Stimulated activated naive B cell treated with anti-CD40 and anti-IgM and Interleukin-4, amounts not matched to agents 10 μg/mL and 1 μg/mL and 100 μg/mL, for 72 hours (primary cell): Measurements from ENCODE around the gene NUP210.

ENCODE experiments used
- ATAC-seq, 2 donors: fragments of 150-1000 bp; cut with Tn5 transposase; replicated peaks; 2 replicates each; pipeline ENCODE4 v1.10.0; 2021; ENCODE audit warnings: moderate library complexity in 1 of 2
- DNase-seq: peaks from one replicate; pipeline ENCODE4 v3.0.0; 2021
- H3K27ac Mint-ChIP-seq: one replicate; pipeline ENCODE4 v1.8.0; 2022; ENCODE audit warnings: mild to moderate bottlenecking, mixed read lengths
- H3K27me3 Mint-ChIP-seq, 2 donors: one replicate each; pipeline ENCODE4 v1.8.0; 2022; ENCODE audit warnings: mixed read lengths in 2 of 2
- H3K36me3 Mint-ChIP-seq, 2 donors: one replicate each; pipeline ENCODE4 v1.8.0; 2022; ENCODE audit warnings: mixed read lengths in 2 of 2, mild to moderate bottlenecking in 1 of 2
- H3K4me1 Mint-ChIP-seq, 2 donors: one replicate each; pipeline ENCODE4 v1.8.0; 2022; ENCODE audit warnings: mixed read lengths in 2 of 2, mild to moderate bottlenecking in 1 of 2
- H3K4me3 Mint-ChIP-seq, 2 donors: one replicate each; pipeline ENCODE4 v1.8.0; 2022; ENCODE audit warnings: mild to moderate bottlenecking in 2 of 2, mixed read lengths in 2 of 2, moderate library complexity in 1 of 2
- H3K9me3 Mint-ChIP-seq, 2 donors: one replicate each; pipeline ENCODE4 v1.8.0; 2022; ENCODE audit warnings: mixed read lengths in 2 of 2, mild to moderate bottlenecking in 1 of 2

The NUP210 gene

GRCh38 chr3:13420045-13420830 is at the start of gene NUP210:
NUP210 (minus strand) TSS chr3:13420322; CDS start chr3:13420226, 96 bp downstream.
- Mint-ChIP-seq H3K9me3 (no peaks in the 10 kb centered on the region), H3K27ac (peak within 1 kb of the TSS; percentile 99), H3K27me3 (no peaks in the 10 kb centered on the region), H3K36me3 (peaks cover 3 to 15% of the 10 kb centered on the region in 2 donors), H3K4me1 (peaks cover 26 to 40% of the 10 kb centered on the region in 2 donors), H3K4me3 (peak within 1 kb of the TSS; percentile 93 to 97)
- peak; percentile 58 for DNase-seq
- ATAC-seq = peak; percentile 64 to 75

- H3K27ac Mint-ChIP-seq = no peak overlapping the region
- ATAC-seq (no peak), DNase-seq (no peak)
- no peaks in the 10 kb centered on the region for H3K36me3 Mint-ChIP-seq
- H3K4me1 Mint-ChIP-seq = peaks cover under 1 to 2% of the 10 kb centered on the region in 2 donors
- no peaks in the 10 kb centered on the region for H3K9me3 Mint-ChIP-seq
- peaks cover 22 to 32% of the 10 kb centered on the region in 2 donors for H3K27me3 Mint-ChIP-seq
- H3K4me3 Mint-ChIP-seq = no peak overlapping the region
Measured at GRCh38 chr3:13466781-13467180, 46.7 kb upstream of the NUP210 start.

DNA sequence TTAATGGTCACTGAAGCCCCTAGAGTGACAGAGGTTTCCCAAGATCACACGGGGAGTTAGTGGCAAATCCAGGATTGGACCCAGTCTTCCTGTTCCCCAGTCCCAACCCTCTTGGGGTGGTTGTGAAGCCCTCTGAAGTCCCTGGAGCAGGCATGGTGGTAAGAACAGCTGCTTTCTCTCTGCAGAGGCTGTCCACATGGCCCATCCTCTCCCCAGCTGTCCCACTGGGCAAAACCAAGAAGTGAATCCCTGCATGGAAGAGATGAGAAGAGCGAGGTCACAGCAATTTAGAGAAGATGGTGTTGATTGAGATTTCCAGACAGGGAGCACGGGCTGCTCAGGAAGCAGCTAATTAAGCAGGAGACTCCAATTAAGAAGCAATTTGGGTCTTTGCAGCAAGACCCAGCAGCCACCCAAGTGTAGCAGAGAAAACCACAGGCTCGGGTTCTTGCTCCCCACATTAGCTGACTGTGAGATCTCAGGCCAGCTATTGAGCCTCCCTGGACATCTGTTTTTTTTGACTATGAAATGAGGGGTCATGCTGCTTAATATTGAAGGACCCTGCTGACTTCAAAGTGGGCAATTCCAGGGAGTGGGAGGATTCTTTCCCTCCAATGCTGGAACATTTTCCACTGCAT is 45.2 kb upstream of the NUP210 start:
- Mint-ChIP-seq H3K36me3 (no peaks in the 10 kb centered on the region), H3K4me1 (peaks cover 2 to 6% of the 10 kb centered on the region in 2 donors), H3K27me3 (peaks cover 16 to 35% of the 10 kb centered on the region in 2 donors), H3K9me3 (peaks cover 0 to 3% of the 10 kb centered on the region in 2 donors), H3K27ac (no peak overlapping the region), H3K4me3 (no peak overlapping the region)
- no peak for ATAC-seq
- DNase-seq = no peak

DNA sequence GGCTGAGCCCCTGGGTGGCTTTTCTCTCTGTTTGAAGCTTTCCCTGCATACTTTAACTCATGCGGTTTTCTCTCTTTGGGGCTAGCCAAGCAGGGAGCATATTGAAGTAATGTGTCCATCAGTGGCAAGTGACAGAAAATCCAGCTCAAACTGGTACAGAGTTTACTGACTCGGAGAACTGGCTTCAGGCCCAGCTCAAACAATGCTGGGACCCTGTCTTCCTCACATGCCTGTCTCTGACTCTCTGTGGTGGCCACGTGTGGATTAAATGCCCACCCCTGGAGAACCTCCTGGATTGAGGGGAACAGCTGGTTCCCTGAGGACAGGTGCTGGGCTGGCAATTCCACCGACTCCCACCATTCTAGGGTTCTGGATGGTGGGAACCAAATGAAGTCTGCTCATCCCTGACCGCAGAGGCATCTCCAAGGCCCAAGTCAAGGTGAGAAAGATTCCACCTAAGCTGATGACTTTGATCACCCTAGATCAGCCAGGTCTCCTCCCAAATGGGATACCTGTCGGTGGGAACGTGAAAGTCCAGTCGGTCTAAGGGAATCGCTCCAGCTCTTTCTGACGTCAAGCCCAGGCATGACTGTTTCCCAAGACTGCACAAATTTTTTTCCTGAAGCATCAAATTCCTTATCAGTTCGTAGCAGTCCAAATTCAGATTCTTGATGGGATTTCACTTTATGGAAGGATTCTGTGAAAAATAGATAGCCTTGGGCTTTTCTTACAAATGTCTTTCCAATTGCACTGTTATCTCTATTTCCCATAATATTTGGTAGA is 43.7 kb upstream of the NUP210 start:
- Mint-ChIP-seq H3K4me1 (peaks cover under 1 to 6% of the 10 kb centered on the region in 2 donors), H3K9me3 (peaks cover 0 to 3% of the 10 kb centered on the region in 2 donors), H3K27me3 (peaks cover 24 to 46% of the 10 kb centered on the region in 2 donors), H3K4me3 (no peak overlapping the region), H3K36me3 (no peaks in the 10 kb centered on the region), H3K27ac (no peak overlapping the region)
- DNase-seq (no peak), ATAC-seq (no peak)

- Mint-ChIP-seq H3K27ac (no peak overlapping the region), H3K36me3 (no peaks in the 10 kb centered on the region), H3K4me1 (peaks cover 0 to 6% of the 10 kb centered on the region in 2 donors), H3K4me3 (no peak overlapping the region), H3K27me3 (peaks cover 24 to 46% of the 10 kb centered on the region in 2 donors), H3K9me3 (peaks cover 0 to 3% of the 10 kb centered on the region in 2 donors)
- no peak for ATAC-seq
- no peak for DNase-seq
Measured at GRCh38 chr3:13462822-13463221, 42.7 kb upstream of the NUP210 start.

DNA sequence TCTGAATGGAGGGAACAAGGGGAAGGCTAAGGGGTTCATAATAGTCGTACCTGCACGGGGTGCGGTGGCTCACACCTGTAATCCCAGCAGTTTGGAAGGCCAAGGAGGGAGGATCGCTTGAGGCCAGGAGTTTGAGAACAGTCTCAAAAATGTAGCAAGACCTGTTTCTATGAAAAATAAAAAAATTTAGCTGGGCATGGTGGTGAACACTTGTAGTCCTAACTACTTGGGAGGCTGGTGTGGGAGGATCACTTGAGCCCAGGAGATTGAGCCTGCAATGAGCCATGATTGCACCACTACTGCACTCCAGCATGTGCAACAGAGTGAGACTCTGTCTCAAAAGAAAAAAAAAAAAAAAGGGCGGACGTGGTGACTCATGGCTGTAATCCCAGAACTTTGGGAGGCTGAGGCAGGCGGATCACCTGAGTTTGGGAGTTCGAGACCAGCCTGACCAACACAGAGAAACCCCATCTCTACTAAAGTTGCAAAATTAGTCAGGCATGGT is 42.1 kb upstream of the NUP210 start:
- peaks cover 0 to 6% of the 10 kb centered on the region in 2 donors for H3K4me1 Mint-ChIP-seq
- peak overlapping the region; percentile 28 for H3K27ac Mint-ChIP-seq
- DNase-seq (no peak), ATAC-seq (no peak)
- H3K27me3 Mint-ChIP-seq = peaks cover 24 to 46% of the 10 kb centered on the region in 2 donors
- H3K4me3 Mint-ChIP-seq = no peak overlapping the region
- H3K36me3 Mint-ChIP-seq = no peaks in the 10 kb centered on the region
- peaks cover 0 to 3% of the 10 kb centered on the region in 2 donors for H3K9me3 Mint-ChIP-seq

DNA sequence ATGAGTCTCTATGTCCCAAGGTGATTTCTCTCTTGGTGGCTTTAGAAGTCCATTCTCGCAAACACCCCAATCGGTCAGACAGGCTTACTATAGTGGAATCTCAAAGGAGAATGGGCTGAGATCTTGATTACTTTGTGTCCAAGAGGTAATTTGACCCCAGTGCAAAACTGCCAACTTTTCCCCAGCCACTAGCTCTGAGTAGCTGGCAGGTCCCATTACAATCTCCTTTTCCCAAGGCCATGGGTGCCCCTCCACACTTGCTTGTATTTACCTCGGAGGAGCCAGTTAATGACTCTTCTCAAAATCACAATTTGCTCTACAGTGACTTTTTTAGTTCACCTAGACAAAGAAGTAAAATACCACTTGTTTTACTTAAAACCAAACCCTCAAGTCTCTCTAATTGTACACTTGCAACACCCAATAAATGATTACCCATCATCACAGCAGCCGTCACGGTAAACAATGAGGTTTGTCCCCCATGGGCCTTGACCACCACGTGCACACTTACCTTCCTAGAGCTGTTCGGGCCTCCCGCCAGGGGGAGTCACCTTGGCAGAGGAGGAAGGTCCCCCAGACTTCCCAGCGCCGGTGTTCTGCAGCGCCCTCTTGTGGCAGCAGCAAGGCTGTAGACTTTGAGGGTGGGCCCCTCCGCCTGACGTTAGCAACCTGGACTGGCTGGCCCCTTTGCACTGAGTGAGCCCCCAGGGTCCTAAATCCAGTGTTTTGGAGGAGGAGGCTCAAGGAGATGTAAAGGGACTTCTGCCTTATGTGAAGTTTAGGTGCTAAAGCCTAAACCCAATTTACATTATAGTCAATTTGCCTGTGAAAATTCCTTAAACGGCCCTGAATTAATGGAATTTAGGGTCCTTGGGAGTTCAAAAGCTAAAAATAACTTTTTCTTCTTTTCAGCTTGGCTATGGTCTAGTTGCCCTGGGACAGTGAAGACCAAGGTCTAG is 41.3 kb upstream of the NUP210 start:
- Mint-ChIP-seq H3K36me3 (no peaks in the 10 kb centered on the region), H3K4me1 (peaks cover 0 to 6% of the 10 kb centered on the region in 2 donors), H3K27ac (peak overlapping the region; percentile 28), H3K27me3 (peaks cover 23 to 43% of the 10 kb centered on the region in 2 donors), H3K9me3 (peaks cover 0 to 3% of the 10 kb centered on the region in 2 donors), H3K4me3 (no peak overlapping the region)
- peak; percentile 54 for DNase-seq
- peak; percentile 93 to 94 for ATAC-seq

- Mint-ChIP-seq H3K27ac (no peak overlapping the region), H3K9me3 (peaks cover 0 to 3% of the 10 kb centered on the region in 2 donors), H3K36me3 (no peaks in the 10 kb centered on the region), H3K27me3 (peaks cover 20 to 35% of the 10 kb centered on the region in 2 donors), H3K4me3 (no peak overlapping the region), H3K4me1 (peaks cover 0 to 6% of the 10 kb centered on the region in 2 donors)
- no peak for ATAC-seq
- no peak for DNase-seq
Measured at GRCh38 chr3:13460341-13460736, 40.2 kb upstream of the NUP210 start.

GRCh38 chr3:13459605-13460340 is 39.7 kb upstream of the NUP210 start:
- H3K9me3 Mint-ChIP-seq = peaks cover 0 to 3% of the 10 kb centered on the region in 2 donors
- DNase-seq = no peak
- peaks cover 0 to 6% of the 10 kb centered on the region in 2 donors for H3K4me1 Mint-ChIP-seq
- peaks cover 17 to 31% of the 10 kb centered on the region in 2 donors for H3K27me3 Mint-ChIP-seq
- H3K27ac Mint-ChIP-seq = no peak overlapping the region
- no peak overlapping the region for H3K4me3 Mint-ChIP-seq
- no peaks in the 10 kb centered on the region for H3K36me3 Mint-ChIP-seq
- ATAC-seq = no peak

GRCh38 chr3:13457593-13457992 is 37.5 kb upstream of the NUP210 start:
- Mint-ChIP-seq H3K4me1 (peaks cover 4 to 9% of the 10 kb centered on the region in 2 donors), H3K9me3 (peaks cover 0 to 3% of the 10 kb centered on the region in 2 donors), H3K36me3 (no peaks in the 10 kb centered on the region), H3K27ac (no peak overlapping the region), H3K4me3 (no peak overlapping the region), H3K27me3 (peaks cover 17 to 25% of the 10 kb centered on the region in 2 donors)
- ATAC-seq (no peak), DNase-seq (no peak)

DNA sequence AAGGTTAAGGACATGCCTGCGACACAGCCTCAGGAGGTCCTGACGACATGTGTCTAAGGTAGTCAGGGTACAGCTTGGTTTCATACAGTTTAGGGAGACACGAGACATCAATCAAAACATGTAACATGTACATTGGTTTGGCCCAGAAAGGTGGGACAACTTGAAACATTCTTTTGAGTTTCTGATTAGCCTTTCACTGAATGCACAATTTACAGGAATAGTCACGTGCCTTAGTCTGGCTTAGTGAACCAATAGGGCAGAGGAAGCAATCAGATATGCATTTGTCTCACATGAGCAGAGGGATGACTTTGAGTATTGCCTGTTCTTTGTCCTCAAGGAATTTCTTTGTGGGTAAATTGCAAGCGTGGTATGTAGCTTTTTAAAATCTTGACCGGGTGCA is 35.5 kb upstream of the NUP210 start:
- ATAC-seq (no peak), DNase-seq (no peak)
- Mint-ChIP-seq H3K9me3 (no peaks in the 10 kb centered on the region), H3K27me3 (peaks cover 8 to 14% of the 10 kb centered on the region in 2 donors), H3K27ac (no peak overlapping the region), H3K36me3 (no peaks in the 10 kb centered on the region), H3K4me3 (no peak overlapping the region), H3K4me1 (peaks cover 6 to 16% of the 10 kb centered on the region in 2 donors)

- peak; percentile 33 to 37 for ATAC-seq
- DNase-seq = peak; percentile 11
Measured at GRCh38 chr3:13452490-13453335, 32.6 kb upstream of the NUP210 start.

More at GRCh38 chr3:13452490-13453335, 32.6 kb upstream of the NUP210 start:
- Mint-ChIP-seq H3K9me3 (no peaks in the 10 kb centered on the region), H3K4me1 (peaks cover 6 to 16% of the 10 kb centered on the region in 2 donors), H3K4me3 (peak overlapping the region; percentile 86 to 91), H3K27ac (peak overlapping the region; percentile 94), H3K27me3 (no peaks in the 10 kb centered on the region), H3K36me3 (no peaks in the 10 kb centered on the region)
